K562 (cell line): ENCODE measurements around the gene CPLX1. TPM values are rescaled to one million over a fixed set of nuclear protein-coding genes. Genes with fewer than 3 reads are reported as not detected.

Experiments
- ATAC-seq: fragments of 200-7000 bp; cut with Tn5 transposase; 3 replicates; pipeline ENCODE4 v1.9.1; 2020; ENCODE audit warnings: moderate library complexity
- BruUV-seq: library from RNA; stranded (reverse); fragments of 400-500 nt; replicated peaks from 2 replicates; lab custom pipeline; 2021; lab: Mats Ljungman, UMichigan
- CTCF ChIA-PET: fragments of 300-600 bp; formaldehyde crosslinking; extraction: SDS; loops from one replicate; lab custom pipeline; 2021; ENCODE audit warnings: low intra/inter-chr PET ratio; lab: Yijun Ruan, JAX
- POLR2A ChIA-PET: fragments of 300-600, 350-650 bp; sonication (Branson Sonifier 250); formaldehyde crosslinking; extraction: SDS; loops from one replicate; lab custom pipeline; 2021; ENCODE audit warnings: antibody characterized with exemption, inconsistent platforms; lab: Yijun Ruan, JAX
- DNase-seq, 4 experiments: peaks; one replicate each; pipeline versions ENCODE4 v3.0.0 to v3.0.0-alpha.2; 2011 to 2018; ENCODE audit warnings: low spot score in 3 of 4, mixed read lengths in 3 of 4; ENCODE audit errors: extremely low read depth in 1 of 4
- FAIRE-seq: peaks from 2 replicates; lab custom pipeline; 2011; peaks lifted over from hg19 to GRCh38; lab: Jason Lieb, UNC
- H2AFZ ChIP-seq: 2 replicates; pipeline ENCODE4 v1.6.0; 2011; ENCODE audit warnings: low read depth, low read length, control low read depth, inconsistent platforms
- H3K27ac ChIP-seq: fragments of 200-600 bp; 3 replicates; pipeline ENCODE4 v1.8.0; 2011; ENCODE audit warnings: low read depth, mild to moderate bottlenecking, control low read depth, inconsistent platforms, low read length, moderate library complexity, mixed read lengths; ENCODE audit errors: extremely low read depth
- H3K27me3 ChIP-seq, 2 experiments: fragments of 300-600 bp in 1 of 2; 2 replicates in 1 of 2; 3 replicates in 1 of 2; pipeline versions ENCODE4 v1.6.0 to v1.8.0; 2011; ENCODE audit warnings: inconsistent platforms in 2 of 2, low read length in 2 of 2, mild to moderate bottlenecking in 1 of 2, mixed read lengths in 1 of 2, moderate library complexity in 1 of 2; ENCODE audit not compliant: control insufficient read depth in 2 of 2, insufficient read depth in 2 of 2
- H3K36me3 ChIP-seq: fragments of 300-600 bp; 3 replicates; pipeline ENCODE4 v1.8.0; 2011; ENCODE audit warnings: mild to moderate bottlenecking, low read length, inconsistent platforms; ENCODE audit not compliant: control insufficient read depth, insufficient read depth
- H3K4me1 ChIP-seq, 2 experiments: fragments of 200-600 bp in 1 of 2; replicated peaks in 1 of 2; 2 replicates in 1 of 2; 3 replicates in 1 of 2; pipeline versions ENCODE4 v1.5.1 to v1.8.0; 2011; ENCODE audit warnings: inconsistent platforms in 2 of 2, low read length in 2 of 2, mild to moderate bottlenecking in 1 of 2, mixed read lengths in 1 of 2, moderate library complexity in 1 of 2; ENCODE audit not compliant: control insufficient read depth in 2 of 2, insufficient read depth in 2 of 2
- H3K4me2 ChIP-seq: 2 replicates; pipeline ENCODE4 v1.6.1; 2011; ENCODE audit warnings: low read length, control low read depth, inconsistent platforms, mixed read lengths; ENCODE audit not compliant: insufficient read depth
- H3K4me3 ChIP-seq: fragments of 200-600 bp; sonication (generic), shearing (Covaris generic); 2 replicates; pipeline ENCODE4 v1.5.1; 2016; ENCODE audit warnings: control low read depth, inconsistent platforms
- H3K79me2 ChIP-seq: fragments of 200-600 bp; 3 replicates; pipeline ENCODE4 v1.8.0; 2011; ENCODE audit warnings: low read length, inconsistent platforms; ENCODE audit not compliant: control insufficient read depth, insufficient read depth
- H3K9ac ChIP-seq, 2 experiments: 2 replicates each; pipeline versions ENCODE4 v1.6.0 to v1.6.1; 2011; ENCODE audit warnings: low read depth in 2 of 2, low read length in 2 of 2, control low read depth in 1 of 2, inconsistent platforms in 1 of 2, mild to moderate bottlenecking in 1 of 2, mixed read lengths in 1 of 2; ENCODE audit not compliant: insufficient read depth in 1 of 2
- H3K9me1 ChIP-seq: one replicate; pipeline ENCODE4 v1.6.0; 2011; ENCODE audit warnings: inconsistent platforms, mild to moderate bottlenecking, low read length, moderate library complexity; ENCODE audit not compliant: control insufficient read depth, insufficient read depth
- H3K9me3 ChIP-seq: replicated peaks from 2 replicates; pipeline ENCODE4 v1.5.1; 2011; ENCODE audit warnings: low read depth, low read length, inconsistent platforms; ENCODE audit not compliant: control insufficient read depth, insufficient read depth
- H4K20me1 ChIP-seq: replicated peaks from 2 replicates; pipeline ENCODE4 v1.6.1; 2011; ENCODE audit warnings: low read length, inconsistent platforms, mixed read lengths; ENCODE audit not compliant: control insufficient read depth, insufficient read depth
- ILK ChIP-seq: fragments of 450-650 bp; IDR thresholded peaks from 2 replicates; pipeline ENCODE4 v1.6.1; 2016; ENCODE audit warnings: missing genetic modification characterization, low read depth, mild to moderate bottlenecking, missing compliant biosample characterization, moderate library complexity, borderline replicate concordance
- NRF1 ChIP-seq, 2 experiments: fragments of 450-650 bp; IDR thresholded peaks in 1 of 2; conservative IDR thresholded peaks in 1 of 2; 2 replicates each; pipeline ENCODE4 v1.6.1; 2014; ENCODE audit warnings: mild to moderate bottlenecking in 2 of 2
- PHF8 ChIP-seq: fragments of 200-600 bp; sonication (generic); IDR thresholded peaks from 2 replicates; pipeline ENCODE4 v1.6.1; 2012; ENCODE audit warnings: mixed run types, mild to moderate bottlenecking, inconsistent platforms, low read length, moderate library complexity, borderline replicate concordance
- POLR2AphosphoS2 ChIP-seq: IDR thresholded peaks from 2 replicates; pipeline ENCODE4 v1.6.1; 2012; ENCODE audit warnings: low read length, improper control_type of control experiment
- POLR2G ChIP-seq: fragments of 200-400 bp; formaldehyde crosslinking; IDR thresholded peaks from 2 replicates; pipeline ENCODE4 v1.6.1; 2017; ENCODE audit warnings: low read depth, mild to moderate bottlenecking, antibody characterized with exemption, low read length, moderate library complexity
- PTTG1 ChIP-seq: fragments of 450-650 bp; IDR thresholded peaks from 2 replicates; pipeline ENCODE4 v1.6.1; 2016; ENCODE audit warnings: low read depth, mild to moderate bottlenecking, missing genetic modification characterization, missing compliant biosample characterization
- RBM22 ChIP-seq: fragments of 200-400 bp; formaldehyde crosslinking; IDR thresholded peaks from 2 replicates; pipeline ENCODE4 v1.6.1; 2018; ENCODE audit warnings: low read length, low read depth; ENCODE audit not compliant: poor library complexity, severe bottlenecking
- TARDBP ChIP-seq: fragments of 450-650 bp; IDR thresholded peaks from 2 replicates; pipeline ENCODE4 v1.6.1; 2016
- TOE1 ChIP-seq, 2 experiments: fragments of 450-650 bp in 1 of 2; sonication (generic) in 1 of 2; formaldehyde crosslinking in 1 of 2; IDR thresholded peaks; 2 replicates each; pipeline versions ENCODE4 v1.7.1 to v1.8.0; 2016 to 2022; ENCODE audit warnings: borderline replicate concordance in 2 of 2, mild to moderate bottlenecking in 2 of 2, antibody characterized with exemption in 1 of 2, inconsistent platforms in 1 of 2, low read depth in 1 of 2, missing genetic modification reagents in 1 of 2, moderate library complexity in 1 of 2
- ZNF561 ChIP-seq: fragments of 450-650 bp; formaldehyde crosslinking; conservative IDR thresholded peaks from 2 replicates; pipeline ENCODE4 v1.4.0; 2020; ENCODE audit warnings: mild to moderate bottlenecking, moderate library complexity
- ZNF589 ChIP-seq: fragments of 200-800 bp; sonication (Bioruptor generic); IDR thresholded peaks from 2 replicates; pipeline ENCODE4 v1.6.1; 2016; ENCODE audit warnings: low read depth, missing genetic modification characterization, missing compliant biosample characterization
- WGBS: fragments of 100-300 bp; shearing (Covaris generic); methylation state at CpG from one replicate; pipeline ENCODE4 v1.1.6; 2016; ENCODE audit warnings: low coverage, mixed read lengths; ENCODE audit not compliant: insufficient coverage; ENCODE audit errors: missing lambda C conversion rate; 5-methylcytosine and 5-hydroxymethylcytosine counted together
- in situ Hi-C: fragments of 300-500 bp; cut with MboI; formaldehyde crosslinking; loops from 4 replicates; pipeline ENCODE4 v1.15.0; 2018; ENCODE audit warnings: inconsistent platforms, mixed read lengths
- intact Hi-C: fragments of 100-400 bp; cut with micrococcal nuclease; formaldehyde crosslinking; loops from 2 replicates; pipeline ENCODE4 v1.14.2; 2022
- polyA plus RNA-seq, 8 experiments: library from polyadenylated mRNA; depleted of rRNA in 4 of 8; stranded (reverse) in 5 of 8; unstranded in 3 of 8; fragments of >200 nt; fragmentation: Nextera tagmentation in 2 of 8; fragmentation: Illumina TruSeq in 1 of 8; extraction: Ambion mirVana in 2 of 8; extraction: Trizol in 1 of 8; gene quantifications; 2 replicates each; pipeline versions ENCODE4 v1.2.1 to v1.2.3, GENCODE V29; 2011 to 2014; ENCODE audit warnings: inconsistent platforms in 1 of 8, missing spikeins in 1 of 8
- total RNA-seq, 7 experiments: library from RNA; depleted of rRNA in 6 of 7; stranded (reverse); fragments of >200 nt in 6 of 7; fragmentation: Illumina TruSeq in 2 of 7; extraction: Trizol in 2 of 7; gene quantifications; 2 replicates each; pipeline versions ENCODE4 v1.2.1 to v1.2.3, GENCODE V29; 2011 to 2021; ENCODE audit warnings: low replicate concordance in 1 of 7
- TF ChIP-seq, protein P1 (sequence below): fragments of 450-650 bp; IDR thresholded peaks from 2 replicates; pipeline ENCODE4 v1.6.1; 2017; ENCODE audit warnings: antibody characterized with exemption
- TF ChIP-seq, protein P2 (sequence below): fragments of 450-650 bp; IDR thresholded peaks from 2 replicates; pipeline ENCODE4 v1.7.1; 2018; ENCODE audit warnings: mild to moderate bottlenecking, low read depth; ENCODE audit not compliant: partially characterized antibody

Gene CPLX1
- total and polyA plus RNA-seq, 9 of the 15 experiments (the other 6 are each of a cell fraction or from before 2014, with no cell fraction given) = 0.03 to 3.3 (median 0.17) TPM; not detected in 2

DNA sequence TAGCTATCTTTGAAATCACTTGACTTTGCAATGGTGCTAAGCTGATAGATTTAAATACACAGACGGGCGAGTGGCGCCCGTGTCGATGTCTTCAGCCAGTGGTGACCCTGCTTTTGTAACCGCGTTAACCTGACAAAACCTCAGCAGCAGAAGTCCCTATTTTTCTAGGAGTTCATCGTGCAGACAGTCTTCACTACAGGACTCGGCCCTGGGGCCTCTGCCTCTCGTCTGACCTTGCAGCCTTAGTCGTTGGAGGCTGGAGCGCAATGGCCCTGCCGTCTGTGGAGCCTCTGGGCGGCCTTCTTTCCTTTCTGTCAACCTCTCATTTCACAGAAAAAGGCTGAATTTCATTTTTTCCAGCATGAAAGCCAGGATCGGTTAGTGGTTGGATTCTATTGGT, 57.9 kb downstream of the CPLX1 start:
- in situ Hi-C loops = no loop called here
- no peak overlapping the region for H3K27ac ChIP-seq
- BruUV-seq = no TSS peak
- peaks cover 7% of the 10 kb centered on the region for H3K9me3 ChIP-seq
- H3K4me2 ChIP-seq = no peak overlapping the region
- no peak overlapping the region for H3K4me3 ChIP-seq
- H3K9me1 ChIP-seq = no peaks in the 10 kb centered on the region
- no peaks in the 10 kb centered on the region; the same call in 1 of the 2 replicates for H4K20me1 ChIP-seq
- 89% methylated on average over 14 of the region's 15 CpGs for WGBS
- peaks cover 39% of the 10 kb centered on the region for H3K79me2 ChIP-seq
- H3K27me3 ChIP-seq = no peaks in the 10 kb centered on the region
- H3K9ac ChIP-seq = no peak overlapping the region
- DNase-seq (no peak), FAIRE-seq (no peak), ATAC-seq (no peak)
- H2AFZ ChIP-seq = no peak overlapping the region
- H3K4me1 ChIP-seq = peaks cover 0 to 20% of the 10 kb centered on the region in 2 experiments; a peak in 3 of 5 replicates
- ChIA-PET POLR2A (interaction anchor here (0.7 to 2.1 kb wide), 4 partner anchors 14 to 263 kb away, joined by 3 to 5 read pairs (median 4); no protein-coding TSS in a partner anchor), CTCF (no interaction called here)
- peaks cover 85% of the 10 kb centered on the region for H3K36me3 ChIP-seq
- intact Hi-C loops = loop anchor here (10.0 kb wide), 1 partner anchor 217 kb away; the partner anchor contains the start of gene IDUA
- TF ChIP-seq TOE1 (IDR thresholded peaks at IDR 0.05; ENCODE audit: borderline replicate concordance) (no peak), TOE1 (CRISPR knock-in tag; IDR thresholded peaks at IDR 0.05; ENCODE audit: borderline replicate concordance, low read depth) (no peak), POLR2AphosphoS2 (0 out of 2 replicates have a peak, but pooled peaks have one; percentile 9), POLR2G (peak; percentile 40; the same call in 1 of the 2 replicates), RBM22 (no peak), ILK (no peak), ZNF561 (CRISPR knock-in tag) (no peak), TARDBP (no peak), ZNF589 (CRISPR knock-in tag) (no peak), PTTG1 (tag) (no peak), PHF8 (no peak), NRF1 (conservative IDR thresholded peaks at IDR 0.05 in 1 of 2, IDR thresholded peaks at IDR 0.05 in 1 of 2) (no peak)
- TF ChIP-seq, protein P1, sequence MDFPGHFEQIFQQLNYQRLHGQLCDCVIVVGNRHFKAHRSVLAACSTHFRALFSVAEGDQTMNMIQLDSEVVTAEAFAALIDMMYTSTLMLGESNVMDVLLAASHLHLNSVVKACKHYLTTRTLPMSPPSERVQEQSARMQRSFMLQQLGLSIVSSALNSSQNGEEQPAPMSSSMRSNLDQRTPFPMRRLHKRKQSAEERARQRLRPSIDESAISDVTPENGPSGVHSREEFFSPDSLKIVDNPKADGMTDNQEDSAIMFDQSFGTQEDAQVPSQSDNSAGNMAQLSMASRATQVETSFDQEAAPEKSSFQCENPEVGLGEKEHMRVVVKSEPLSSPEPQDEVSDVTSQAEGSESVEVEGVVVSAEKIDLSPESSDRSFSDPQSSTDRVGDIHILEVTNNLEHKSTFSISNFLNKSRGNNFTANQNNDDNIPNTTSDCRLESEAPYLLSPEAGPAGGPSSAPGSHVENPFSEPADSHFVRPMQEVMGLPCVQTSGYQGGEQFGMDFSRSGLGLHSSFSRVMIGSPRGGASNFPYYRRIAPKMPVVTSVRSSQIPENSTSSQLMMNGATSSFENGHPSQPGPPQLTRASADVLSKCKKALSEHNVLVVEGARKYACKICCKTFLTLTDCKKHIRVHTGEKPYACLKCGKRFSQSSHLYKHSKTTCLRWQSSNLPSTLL = no peak
- TF ChIP-seq, protein P2, sequence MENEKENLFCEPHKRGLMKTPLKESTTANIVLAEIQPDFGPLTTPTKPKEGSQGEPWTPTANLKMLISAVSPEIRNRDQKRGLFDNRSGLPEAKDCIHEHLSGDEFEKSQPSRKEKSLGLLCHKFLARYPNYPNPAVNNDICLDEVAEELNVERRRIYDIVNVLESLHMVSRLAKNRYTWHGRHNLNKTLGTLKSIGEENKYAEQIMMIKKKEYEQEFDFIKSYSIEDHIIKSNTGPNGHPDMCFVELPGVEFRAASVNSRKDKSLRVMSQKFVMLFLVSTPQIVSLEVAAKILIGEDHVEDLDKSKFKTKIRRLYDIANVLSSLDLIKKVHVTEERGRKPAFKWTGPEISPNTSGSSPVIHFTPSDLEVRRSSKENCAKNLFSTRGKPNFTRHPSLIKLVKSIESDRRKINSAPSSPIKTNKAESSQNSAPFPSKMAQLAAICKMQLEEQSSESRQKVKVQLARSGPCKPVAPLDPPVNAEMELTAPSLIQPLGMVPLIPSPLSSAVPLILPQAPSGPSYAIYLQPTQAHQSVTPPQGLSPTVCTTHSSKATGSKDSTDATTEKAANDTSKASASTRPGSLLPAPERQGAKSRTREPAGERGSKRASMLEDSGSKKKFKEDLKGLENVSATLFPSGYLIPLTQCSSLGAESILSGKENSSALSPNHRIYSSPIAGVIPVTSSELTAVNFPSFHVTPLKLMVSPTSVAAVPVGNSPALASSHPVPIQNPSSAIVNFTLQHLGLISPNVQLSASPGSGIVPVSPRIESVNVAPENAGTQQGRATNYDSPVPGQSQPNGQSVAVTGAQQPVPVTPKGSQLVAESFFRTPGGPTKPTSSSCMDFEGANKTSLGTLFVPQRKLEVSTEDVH = no peak
